CD4-positive, alpha-beta T cell treated with Interleukin-4 for 1 hour (primary cell): ENCODE measurements around the gene ELN.

Experiments
- DNase-seq, 2 donors: peaks; one replicate each; pipeline ENCODE4 v3.0.0-alpha.2; 2020 to 2022

Gene ELN

GRCh38 chr7:74097937-74098614, 70.1 kb downstream of the ELN start:
- DNase-seq: no peak

GRCh38 chr7:74099031-74099430, 71.1 kb downstream of the ELN start:
- DNase-seq: no peak

- DNase-seq: peak in 1 of 2 donors; percentile 58
Measured at GRCh38 chr7:74101061-74101681, 73.2 kb downstream of the ELN start.

GRCh38 chr7:74103219-74103772, 75.3 kb downstream of the ELN start:
- DNase-seq: no peak

GRCh38 chr7:74104702-74105101, 76.7 kb downstream of the ELN start:
- no peak for DNase-seq

GRCh38 chr7:74105992-74106391, 78.0 kb downstream of the ELN start:
- DNase-seq: no peak

GRCh38 chr7:74106846-74107245, 78.9 kb downstream of the ELN start:
- DNase-seq: no peak

- DNase-seq: no peak
Measured at GRCh38 chr7:74115326-74115725, 87.4 kb downstream of the ELN start.

- no peak for DNase-seq
Measured at GRCh38 chr7:74116356-74116755, 88.4 kb downstream of the ELN start.
